DMS79 treated with DMSO at 0.1 percent for 48 hours (cell line): Measurements from ENCODE around the gene WDR90.

Source experiments
- DNase-seq: peaks from one replicate; lab custom pipeline; 2025; lab: John Stamatoyannopoulos, UW

The WDR90 gene

DNA sequence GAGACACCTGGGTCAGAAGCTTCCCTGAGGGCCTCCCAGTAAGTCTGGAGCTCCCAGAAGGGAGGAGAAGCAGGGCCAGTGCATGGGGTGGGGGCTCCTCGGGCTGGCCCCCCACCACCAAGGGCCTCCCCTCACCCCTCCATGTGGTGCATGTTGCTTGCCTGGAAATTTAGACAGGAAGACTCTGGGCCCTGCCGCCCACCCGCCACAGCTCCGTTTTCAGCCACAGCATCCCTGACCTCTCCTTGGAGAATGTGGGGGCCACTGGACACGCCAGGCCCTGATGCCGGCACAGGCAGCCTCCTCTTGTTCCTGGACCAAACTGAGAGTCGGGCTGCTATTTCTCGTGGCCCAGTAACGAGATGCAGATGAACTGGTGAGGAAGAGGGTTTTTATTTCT lies 10.3 kb upstream of the WDR90 start:
- DNase-seq, result no peak

DNA sequence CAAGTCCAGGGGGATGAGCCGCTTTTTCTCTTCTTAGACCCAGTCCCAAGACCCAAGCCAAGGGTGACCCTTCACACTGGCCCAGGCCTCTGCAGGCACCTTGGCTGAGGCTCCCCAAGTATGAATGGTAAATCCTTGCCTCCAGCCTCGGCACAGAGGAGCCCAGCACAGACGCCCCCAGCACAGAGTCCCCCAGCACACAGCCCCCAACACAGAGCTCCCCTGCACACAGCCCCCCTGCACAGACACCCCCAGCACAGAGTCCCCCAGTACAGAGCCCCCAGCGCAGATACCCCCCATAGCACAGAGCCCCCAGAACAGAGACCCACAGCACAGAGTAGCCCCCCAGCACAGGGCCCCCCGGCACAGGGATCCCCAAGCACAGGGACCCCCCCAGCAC lies 8.6 kb upstream of the WDR90 start:
- no peak for DNase-seq

DNA sequence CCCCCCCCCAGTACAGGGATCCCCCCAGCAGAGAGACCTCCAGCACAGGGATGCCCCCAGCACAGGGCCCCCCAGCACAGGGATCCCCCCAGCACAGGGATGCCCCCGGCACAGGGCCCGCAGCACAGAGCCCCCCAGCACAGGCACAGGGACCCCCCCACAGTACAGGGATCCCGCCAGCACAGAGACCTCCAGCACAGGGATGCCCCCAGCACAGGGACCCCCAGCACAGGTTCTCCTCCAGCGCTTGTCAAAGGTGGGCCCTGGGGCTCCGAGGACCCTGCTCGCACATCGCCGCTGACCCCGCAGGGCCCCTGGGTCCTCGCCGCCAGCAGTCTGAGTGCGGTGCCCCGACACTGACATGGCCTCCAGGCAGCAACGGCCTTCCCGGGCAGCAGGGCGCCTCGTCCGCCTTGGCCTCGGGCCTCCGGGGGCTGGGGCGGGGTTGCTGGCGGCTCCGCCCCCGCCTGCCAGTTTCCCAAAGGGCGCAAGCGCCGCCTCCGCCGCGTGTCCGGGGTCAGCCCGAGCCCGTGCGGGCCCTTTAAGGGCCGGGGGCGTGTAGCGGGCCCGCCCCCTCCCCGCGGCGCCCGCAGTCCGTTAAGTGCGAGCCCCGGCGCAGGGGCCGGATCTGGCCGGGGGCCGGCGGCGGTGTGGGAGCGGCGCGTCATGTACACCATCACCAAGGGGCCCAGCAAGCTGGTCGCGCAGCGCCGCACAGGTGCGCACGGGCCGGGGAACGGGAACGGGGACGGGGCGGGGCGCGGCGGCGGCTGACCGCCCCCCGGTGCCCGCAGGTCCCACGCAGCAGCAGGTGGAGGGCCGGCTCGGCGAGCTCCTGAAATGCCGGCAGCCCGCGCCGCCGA lies 7.6 kb upstream of the WDR90 start, which contains the start of gene MCRIP2:
MCRIP2 (plus strand) TSS at position 503 of the 863 bp plus-strand sequence; CDS start at position 667, 164 bp downstream.
- DNase-seq, result peak; percentile 55

DNA sequence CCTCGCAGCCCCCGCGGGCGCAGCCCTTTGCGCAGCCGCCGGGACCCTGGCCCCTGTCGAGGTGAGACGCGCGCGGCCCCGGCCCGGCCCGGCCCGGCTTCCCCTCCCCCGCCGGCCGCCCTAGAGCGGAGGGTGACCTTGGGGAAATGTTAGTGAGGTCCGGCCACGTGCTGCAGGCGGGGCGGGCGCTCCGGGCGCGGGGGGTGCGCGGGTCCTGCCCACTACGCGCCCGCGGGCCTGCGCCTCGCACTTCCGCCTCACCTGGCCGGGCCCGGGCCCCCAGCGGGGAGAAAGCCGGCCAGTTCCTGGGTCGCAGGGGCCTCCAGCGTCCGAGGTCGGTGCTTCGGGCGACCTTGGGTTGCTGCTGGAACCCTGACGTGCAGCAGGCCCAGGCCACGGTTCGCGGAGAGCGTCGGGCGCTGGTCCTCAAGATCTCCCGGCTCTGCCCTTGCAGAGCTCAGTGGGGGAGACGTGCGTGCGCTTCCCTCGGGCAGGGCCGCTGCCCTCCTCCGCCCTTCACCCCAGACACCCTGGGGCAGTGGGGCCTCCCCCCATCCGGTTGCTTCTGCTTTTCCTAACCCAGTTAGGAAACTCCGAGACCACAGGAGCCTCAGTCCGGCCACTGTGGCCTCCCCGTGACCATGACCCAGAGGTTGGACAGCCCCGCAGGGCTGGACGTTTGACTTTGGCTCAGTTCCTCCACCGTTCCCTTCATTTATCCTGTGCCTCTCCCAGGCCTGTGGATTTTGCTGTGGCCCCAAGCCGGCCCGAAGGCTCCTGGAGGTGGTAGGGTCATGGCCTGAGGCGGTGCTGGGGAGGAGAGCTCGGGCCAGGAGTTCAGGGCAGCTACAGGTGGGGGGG lies 6.7 kb upstream of the WDR90 start:
- DNase-seq, result no peak

DNA sequence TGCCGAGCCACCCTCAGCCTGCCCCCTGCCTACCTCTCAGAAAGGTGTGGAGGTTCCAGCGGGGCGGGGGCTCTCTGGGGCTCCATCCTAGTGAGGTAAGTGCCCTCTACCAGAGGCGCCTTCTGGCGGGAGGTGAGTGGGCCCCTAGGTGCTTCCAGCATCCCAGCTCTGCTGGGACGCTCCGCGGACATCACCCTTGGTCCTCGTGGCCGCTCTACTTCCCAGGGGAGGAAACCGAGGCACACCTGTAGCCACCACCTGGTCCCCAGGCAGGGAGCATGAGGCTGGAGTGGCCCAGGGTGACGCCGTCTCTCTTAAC lies 6.2 kb upstream of the WDR90 start:
- no peak for DNase-seq

- DNase-seq, result no peak
Measured at GRCh38 chr16:644556-644955, 4.6 kb upstream of the WDR90 start.

GRCh38 chr16:645852-646678 lies 3.1 kb upstream of the WDR90 start:
- DNase-seq, result no peak

DNA sequence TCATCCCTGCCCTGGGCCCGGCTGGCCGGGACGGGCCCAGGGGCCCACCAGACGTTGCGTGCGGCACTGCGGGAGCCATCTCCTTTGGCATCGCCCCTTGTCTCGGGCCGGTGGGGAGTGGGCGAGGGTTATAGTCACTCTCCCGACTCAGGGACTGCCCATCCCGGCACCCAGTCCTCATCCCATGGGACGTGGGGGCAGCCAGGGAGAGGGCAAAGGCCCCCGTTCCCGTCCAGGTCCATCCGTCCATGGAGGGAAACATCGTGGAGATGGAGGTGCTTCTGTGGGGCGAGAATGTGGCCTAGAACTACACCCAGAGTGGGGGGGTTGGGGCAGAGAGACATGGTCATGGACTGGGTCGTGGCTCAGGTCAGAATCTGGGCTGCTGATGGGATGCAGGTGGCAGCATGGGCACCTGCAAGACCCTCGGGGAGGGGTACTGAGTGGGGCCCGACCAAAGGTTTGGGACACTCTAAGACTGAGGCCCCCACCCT lies 2.4 kb upstream of the WDR90 start:
- DNase-seq, result no peak

DNA sequence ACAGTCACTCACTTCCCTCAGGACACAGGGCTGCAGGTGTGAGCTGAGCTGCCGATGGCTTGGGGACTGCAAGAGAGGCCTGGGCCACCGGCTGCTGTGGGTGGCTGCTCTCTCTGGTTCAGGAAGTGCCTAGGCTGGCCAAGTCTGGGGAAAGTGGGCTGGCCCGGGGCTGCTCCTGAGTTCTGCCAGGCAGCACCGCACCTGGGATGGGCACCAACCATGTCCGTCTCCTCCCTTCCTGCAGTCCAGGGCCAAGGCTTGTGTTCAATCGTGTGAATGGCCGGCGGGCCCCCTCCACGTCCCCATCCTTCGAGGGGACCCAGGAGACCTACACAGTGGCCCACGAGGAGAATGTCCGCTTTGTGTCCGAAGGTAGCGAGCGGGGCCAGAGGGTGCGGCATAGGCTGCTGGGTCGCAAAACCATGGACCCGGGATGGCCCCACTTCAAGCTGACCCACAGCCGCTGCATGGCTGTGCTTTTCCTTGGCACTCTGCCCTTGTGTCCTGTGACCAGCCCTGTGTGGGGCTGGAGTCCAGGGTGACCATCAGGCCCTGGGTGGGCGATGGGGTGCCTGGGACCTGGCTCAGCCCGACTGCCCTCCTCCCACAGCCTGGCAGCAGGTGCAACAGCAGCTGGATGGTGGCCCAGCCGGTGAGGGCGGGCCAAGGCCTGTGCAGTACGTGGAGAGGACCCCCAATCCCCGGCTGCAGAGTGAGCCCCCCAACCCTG lies 1.8 kb upstream of the WDR90 start:
- DNase-seq, result no peak

- peak; percentile 37 for DNase-seq
Measured at GRCh38 chr16:648071-648780, 939 bp upstream of the WDR90 start.

DNA sequence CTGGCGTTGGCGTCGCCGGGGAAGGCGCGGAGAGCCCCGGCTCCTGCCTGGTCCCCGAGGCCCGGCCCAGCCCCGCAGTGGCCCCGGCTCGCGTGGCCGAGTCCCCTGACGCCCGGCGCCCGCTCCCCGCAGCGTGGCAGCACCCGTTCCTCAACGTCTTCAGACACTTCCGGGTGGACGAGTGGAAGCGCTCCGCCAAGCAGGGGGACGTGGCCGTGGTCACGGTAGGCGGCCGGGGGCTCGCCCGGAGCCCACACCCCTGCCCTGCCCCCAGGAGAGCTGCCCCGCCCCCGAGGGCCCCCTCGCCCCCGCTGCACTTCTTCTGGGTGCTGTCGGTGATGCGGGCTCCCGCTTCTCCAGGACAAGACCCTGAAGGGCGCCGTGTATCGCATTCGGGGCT lies 466 bp downstream of the WDR90 start:
- no peak for DNase-seq

DNA sequence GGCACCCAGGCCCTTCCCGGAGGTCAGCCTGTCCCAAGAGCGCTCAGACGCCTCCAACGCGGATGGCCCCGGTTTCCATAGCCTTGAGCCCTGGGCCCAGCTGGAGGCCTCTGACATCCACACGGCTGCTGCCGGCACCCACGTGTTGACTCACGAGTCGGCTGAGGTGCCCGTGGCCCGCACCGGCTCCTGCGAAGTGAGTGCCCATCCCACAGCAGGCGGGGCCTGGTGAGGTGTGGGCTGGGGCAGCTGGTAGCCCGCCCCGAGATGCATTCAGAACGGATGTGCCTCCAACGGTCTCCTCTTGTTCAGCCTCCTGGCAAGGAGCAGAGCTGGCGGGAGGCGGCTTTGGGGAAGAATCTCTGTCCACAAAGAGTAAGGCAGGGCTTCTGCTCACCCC lies 2.7 kb downstream of the WDR90 start:
- no peak for DNase-seq

DNA sequence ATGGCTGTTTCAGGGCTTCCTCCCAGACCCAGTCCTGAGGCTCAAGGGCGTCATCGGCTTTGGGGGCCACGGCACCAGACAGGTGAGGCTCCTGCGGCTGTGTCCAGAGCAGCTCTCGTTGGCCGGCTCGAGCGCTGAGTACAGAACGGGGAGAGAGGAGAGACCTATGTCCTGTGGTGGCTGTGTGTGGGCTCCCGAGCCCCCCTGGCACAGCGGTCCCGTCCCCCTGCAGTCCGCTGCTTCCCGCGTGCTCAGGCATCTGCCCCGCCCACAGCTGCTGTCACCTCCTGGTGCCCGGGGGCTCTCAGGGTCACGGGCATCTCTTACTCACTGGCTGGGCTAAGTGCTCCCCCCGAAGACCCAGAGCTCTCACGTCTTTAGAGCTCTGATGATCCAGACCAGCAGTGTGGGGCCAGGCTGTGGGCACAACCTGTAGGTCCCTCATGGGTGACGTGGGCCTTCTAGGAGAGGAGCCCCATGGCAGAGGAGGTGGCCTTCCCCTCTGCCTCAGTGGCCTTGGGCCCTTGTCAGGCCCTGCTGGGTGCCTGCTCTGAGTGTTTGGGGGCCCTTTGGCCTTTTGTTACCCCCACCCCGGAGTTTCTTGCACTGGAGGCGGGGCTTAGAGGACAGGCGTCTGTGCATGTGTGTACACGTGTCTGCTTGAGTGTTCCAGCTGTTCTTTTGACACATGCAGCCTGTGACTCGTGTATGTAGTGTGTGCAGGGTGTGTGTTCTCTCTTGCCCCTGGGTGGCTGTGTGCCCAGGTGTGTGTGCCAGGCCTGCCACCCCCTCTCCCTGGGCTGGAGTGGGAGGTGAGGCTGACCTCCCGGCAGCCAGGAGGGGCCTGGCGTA lies 3.5 kb downstream of the WDR90 start:
- DNase-seq, result no peak

DNA sequence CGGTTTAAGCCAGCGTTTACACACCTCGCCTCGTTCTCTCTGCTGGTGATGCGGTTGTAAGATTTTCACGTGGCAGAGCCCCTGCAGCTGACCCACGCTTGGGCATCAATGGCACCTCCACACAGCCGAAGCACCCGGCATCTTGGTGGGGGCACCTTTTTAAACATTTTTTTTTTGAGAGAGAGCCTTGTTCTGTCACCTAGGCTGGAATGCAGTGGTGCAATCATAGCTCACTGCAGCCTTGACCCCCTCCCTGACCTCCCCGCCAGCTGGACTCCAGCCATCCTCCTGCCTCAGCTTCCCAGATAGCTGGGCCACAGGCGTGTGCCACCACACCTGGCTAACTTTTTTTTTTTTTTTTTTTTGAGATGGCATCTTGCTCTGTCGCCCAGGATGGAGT lies 4.9 kb downstream of the WDR90 start:
- DNase-seq, result no peak

DNA sequence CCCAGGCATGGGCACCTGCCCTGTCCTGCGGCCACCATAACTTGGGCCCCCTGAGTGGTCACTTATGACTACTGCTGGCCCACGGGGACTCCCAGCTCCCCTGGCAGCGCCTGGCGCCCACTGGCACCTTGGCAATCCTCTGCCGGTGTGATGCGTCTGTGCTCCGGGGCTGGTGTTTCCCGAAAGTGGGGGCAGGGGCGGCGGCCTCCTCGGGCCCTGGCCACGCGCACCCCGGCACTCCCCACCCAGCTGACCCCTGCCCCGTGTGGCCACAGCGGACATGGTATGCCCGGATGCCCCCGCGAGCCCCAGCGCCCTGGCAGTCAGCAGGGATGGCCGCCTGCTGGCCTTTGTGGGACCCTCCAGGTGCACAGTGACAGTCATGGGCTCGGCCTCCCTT lies 8.3 kb downstream of the WDR90 start:
- DNase-seq, result no peak

GRCh38 chr16:658679-659571 lies 9.8 kb downstream of the WDR90 start:
- DNase-seq, result no peak

DNA sequence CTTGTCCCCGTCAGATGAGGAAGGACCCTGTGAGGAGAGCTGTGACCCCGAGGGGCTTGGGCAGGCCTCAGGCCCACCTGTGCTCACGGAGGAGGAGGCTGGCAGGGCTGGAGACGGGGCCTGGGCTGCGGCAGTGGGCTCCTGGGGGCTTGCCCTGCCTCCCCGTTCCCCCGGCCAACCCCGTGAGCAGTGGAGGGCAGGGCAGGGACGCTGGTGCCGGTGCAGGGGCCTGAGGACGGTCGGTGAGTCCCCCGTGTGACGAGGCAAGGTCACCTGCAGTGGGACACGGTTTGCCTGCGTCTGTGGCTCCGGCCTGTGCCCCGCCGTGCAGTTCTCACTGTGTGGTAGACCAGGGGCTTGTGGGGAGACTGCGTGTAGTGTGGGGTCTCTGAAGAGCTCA lies 10.5 kb downstream of the WDR90 start:
- no peak for DNase-seq

GRCh38 chr16:660132-660458 lies 10.9 kb downstream of the WDR90 start:
- no peak for DNase-seq
